ENCODE data around the gene PSMA2.

GRCh38 chr7:42880392-42880791 lies 51.6 kb downstream of the PSMA2 start:
- TF ChIP-seq CTCF (conservative IDR thresholded peaks at IDR 0.05): no peak
- TF ChIP-seq EZH2 (IDR thresholded peaks at IDR 0.05; ENCODE audit: low read depth): no peak

Measured in PC-9 (cell line).